DND-41 (cell line): ENCODE measurements around the gene MINDY1.

Experiments
- EZH2 ChIP-seq: IDR thresholded peaks from 3 replicates; pipeline ENCODE4 v1.6.1; 2012; ENCODE audit warnings: borderline replicate concordance, low read depth, mild to moderate bottlenecking, moderate library complexity, low read length, inconsistent platforms; ENCODE audit not compliant: severe bottlenecking
- TF ChIP-seq, protein P1 (sequence below): IDR thresholded peaks from 2 replicates; pipeline ENCODE4 v1.5.1; 2012; ENCODE audit warnings: borderline replicate concordance, low read length, moderate library complexity, mild to moderate bottlenecking; ENCODE audit not compliant: poor library complexity, severe bottlenecking; ENCODE audit errors: extremely low read depth

DNA sequence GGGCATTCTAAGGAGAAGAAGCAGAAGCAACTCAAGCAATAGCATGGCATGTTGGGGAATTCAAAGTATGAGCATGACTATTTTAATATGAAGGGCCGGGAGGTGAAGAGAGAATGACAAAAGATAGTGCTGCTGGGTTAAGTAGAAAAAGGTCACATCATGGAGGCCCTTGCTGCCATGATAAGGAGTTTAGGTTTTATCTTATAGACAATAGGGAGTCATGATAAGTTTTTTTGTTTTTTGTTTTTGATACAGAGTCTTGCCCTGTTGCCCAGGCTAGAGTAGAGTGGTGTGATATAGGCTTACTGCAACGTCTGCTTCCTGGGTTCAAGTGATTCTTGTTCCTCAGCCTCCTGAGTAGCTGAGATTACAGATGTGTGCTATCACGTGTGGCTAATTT lies 32.8 kb upstream of the MINDY1 start:
- TF ChIP-seq, protein P1, sequence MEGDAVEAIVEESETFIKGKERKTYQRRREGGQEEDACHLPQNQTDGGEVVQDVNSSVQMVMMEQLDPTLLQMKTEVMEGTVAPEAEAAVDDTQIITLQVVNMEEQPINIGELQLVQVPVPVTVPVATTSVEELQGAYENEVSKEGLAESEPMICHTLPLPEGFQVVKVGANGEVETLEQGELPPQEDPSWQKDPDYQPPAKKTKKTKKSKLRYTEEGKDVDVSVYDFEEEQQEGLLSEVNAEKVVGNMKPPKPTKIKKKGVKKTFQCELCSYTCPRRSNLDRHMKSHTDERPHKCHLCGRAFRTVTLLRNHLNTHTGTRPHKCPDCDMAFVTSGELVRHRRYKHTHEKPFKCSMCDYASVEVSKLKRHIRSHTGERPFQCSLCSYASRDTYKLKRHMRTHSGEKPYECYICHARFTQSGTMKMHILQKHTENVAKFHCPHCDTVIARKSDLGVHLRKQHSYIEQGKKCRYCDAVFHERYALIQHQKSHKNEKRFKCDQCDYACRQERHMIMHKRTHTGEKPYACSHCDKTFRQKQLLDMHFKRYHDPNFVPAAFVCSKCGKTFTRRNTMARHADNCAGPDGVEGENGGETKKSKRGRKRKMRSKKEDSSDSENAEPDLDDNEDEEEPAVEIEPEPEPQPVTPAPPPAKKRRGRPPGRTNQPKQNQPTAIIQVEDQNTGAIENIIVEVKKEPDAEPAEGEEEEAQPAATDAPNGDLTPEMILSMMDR, result no peak
- TF ChIP-seq EZH2, result no peak
